ENCODE data around the gene BBOF1. TPM values are rescaled to one million over a fixed set of nuclear protein-coding genes. Genes with fewer than 3 reads are reported as not detected.

The BBOF1 gene
- total and polyA plus RNA-seq, 2 of the 8 experiments (the other 6 are each of a cell fraction or from before 2014, with no cell fraction given) = 0.26 to 0.60 TPM

GRCh38 chr14:73998726-73999125 lies 20.4 kb upstream of the BBOF1 start:
- no peak overlapping the region for H3K23ac ChIP-seq (ENCODE audit: insufficient read length)
- H2BK20ac ChIP-seq (ENCODE audit: low read length) = no peak overlapping the region
- H3K4me1 ChIP-seq (replicated peaks in 1 of 4; ENCODE audit: control insufficient read depth in 3 of 4, insufficient read depth in 4 of 4, low read length in 3 of 4) = no peaks in the 10 kb centered on the region
- H4K91ac ChIP-seq (replicated peaks; ENCODE audit: insufficient read length, low read length) = no peak overlapping the region
- no peak overlapping the region for H3K4me2 ChIP-seq (ENCODE audit: insufficient read depth in 1 of 2, low read depth in 2 of 2, low read length in 2 of 2)
- H3K9ac ChIP-seq (replicated peaks in 1 of 4; ENCODE audit: extremely low read depth in 1 of 4, low read depth in 3 of 4, low read length in 3 of 4) = no peak overlapping the region
- H2AFZ ChIP-seq (ENCODE audit: low read length) = no peak overlapping the region
- H3K36me3 ChIP-seq (ENCODE audit: control insufficient read depth in 2 of 4, insufficient read depth in 4 of 4, low read length in 3 of 4) = no peaks in the 10 kb centered on the region
- H3K9me3 ChIP-seq (ENCODE audit: insufficient read depth in 2 of 2, low read depth in 1 of 2, low read length in 1 of 2) = no peaks in the 10 kb centered on the region
- H3K4ac ChIP-seq (replicated peaks; ENCODE audit: insufficient read length, low read depth, low read length) = no peak overlapping the region
- H3K27me3 ChIP-seq (replicated peaks in 1 of 4; ENCODE audit: control insufficient read depth in 3 of 4, extremely low read depth in 1 of 4, insufficient read depth in 3 of 4, low read length in 3 of 4) = no peaks in the 10 kb centered on the region
- no peak overlapping the region for H3K27ac ChIP-seq (ENCODE audit: low read depth, low read length)
- H3K4me3 ChIP-seq (ENCODE audit: extremely low read depth in 1 of 4, insufficient read depth in 2 of 4, low read depth in 3 of 4, low read length in 4 of 4) = no peak overlapping the region
- no peak overlapping the region for H2BK12ac ChIP-seq (ENCODE audit: low read depth, low read length)
- no peaks in the 10 kb centered on the region for H3K23me2 ChIP-seq (ENCODE audit: low read depth, low read length)
- DNase-seq (ENCODE audit: low read depth in 1 of 2, low spot score in 2 of 2) = no peak
- no peak overlapping the region for H3K18ac ChIP-seq (ENCODE audit: extremely low read depth, low read length)
- POLR2A ChIA-PET (ENCODE audit: partially characterized antibody) = no interaction called here
- no peak overlapping the region for H4K5ac ChIP-seq (ENCODE audit: insufficient read length, low read depth, low read length)
- no peak overlapping the region for H2AK5ac ChIP-seq (ENCODE audit: low read depth, low read length)
- no peaks in the 10 kb centered on the region for H3K79me1 ChIP-seq (ENCODE audit: low read depth, low read length)
- H3K14ac ChIP-seq (ENCODE audit: insufficient read length) = no peak overlapping the region
- H4K20me1 ChIP-seq (replicated peaks in 1 of 2; ENCODE audit: control insufficient read depth in 1 of 2, insufficient read depth in 2 of 2, low read length in 2 of 2) = no peaks in the 10 kb centered on the region
- CTCF ChIA-PET (ENCODE audit: partially characterized antibody) = no interaction called here
- no peak overlapping the region for H2BK15ac ChIP-seq (ENCODE audit: low read length)
- no peak overlapping the region for H2BK5ac ChIP-seq (ENCODE audit: low read depth, low read length)
- no peak for FAIRE-seq
- 98% methylated on average over 2 of the region's 2 CpGs; no CpG with 5 or more reads in 1 of the 2 experiments for WGBS, 2 experiments (ENCODE audit: extremely low coverage in 1 of 2, insufficient coverage in 1 of 2, insufficient read length in 1 of 2, insufficient replicate concordance in 2 of 2, low coverage in 1 of 2, low lambda C conversion rate in 2 of 2, missing lambda C conversion rate in 1 of 2)
- H4K8ac ChIP-seq (ENCODE audit: extremely low read depth, insufficient read depth, low read length) = no peak overlapping the region
- no peak overlapping the region for H3K56ac ChIP-seq (replicated peaks; ENCODE audit: insufficient read length, low read depth, low read length)
- no peaks in the 10 kb centered on the region for H3K79me2 ChIP-seq (ENCODE audit: control insufficient read depth in 1 of 2, insufficient read depth in 2 of 2, low read length in 2 of 2)
- H2BK120ac ChIP-seq (replicated peaks; ENCODE audit: low read depth, low read length) = no peak overlapping the region
- TF ChIP-seq JUN (IDR thresholded peaks at IDR 0.05; ENCODE audit: low read depth, low read length) = no peak
- no peak for TF ChIP-seq POLR2A (IDR thresholded peaks at IDR 0.05; ENCODE audit: control extremely low read depth in 1 of 2, low read depth in 2 of 2, low read length in 2 of 2)
- TF ChIP-seq SIX5 (IDR thresholded peaks at IDR 0.05; ENCODE audit: low read depth, low read length) = no peak
- no peak for TF ChIP-seq ASH2L (IDR thresholded peaks at IDR 0.05; ENCODE audit: low read length)
- TF ChIP-seq SP2 (IDR thresholded peaks at IDR 0.05; ENCODE audit: low read length) = no peak
- no peak for TF ChIP-seq CBX5 (IDR thresholded peaks at IDR 0.05; ENCODE audit: low read depth, low read length)
- no peak for TF ChIP-seq KDM5A (IDR thresholded peaks at IDR 0.05; ENCODE audit: low read length)
- no peak for TF ChIP-seq SP1 (IDR thresholded peaks at IDR 0.05; ENCODE audit: low read depth, low read length)
- no peak for TF ChIP-seq TAF7 (optimal IDR thresholded peaks at IDR 0.05; ENCODE audit: borderline replicate concordance, low read depth, low read length)
- no peak for TF ChIP-seq EP300 (IDR thresholded peaks at IDR 0.05; ENCODE audit: borderline replicate concordance in 1 of 2, low read depth in 2 of 2, low read length in 2 of 2)
